Measurements from ENCODE around the gene TEX2.

DNA sequence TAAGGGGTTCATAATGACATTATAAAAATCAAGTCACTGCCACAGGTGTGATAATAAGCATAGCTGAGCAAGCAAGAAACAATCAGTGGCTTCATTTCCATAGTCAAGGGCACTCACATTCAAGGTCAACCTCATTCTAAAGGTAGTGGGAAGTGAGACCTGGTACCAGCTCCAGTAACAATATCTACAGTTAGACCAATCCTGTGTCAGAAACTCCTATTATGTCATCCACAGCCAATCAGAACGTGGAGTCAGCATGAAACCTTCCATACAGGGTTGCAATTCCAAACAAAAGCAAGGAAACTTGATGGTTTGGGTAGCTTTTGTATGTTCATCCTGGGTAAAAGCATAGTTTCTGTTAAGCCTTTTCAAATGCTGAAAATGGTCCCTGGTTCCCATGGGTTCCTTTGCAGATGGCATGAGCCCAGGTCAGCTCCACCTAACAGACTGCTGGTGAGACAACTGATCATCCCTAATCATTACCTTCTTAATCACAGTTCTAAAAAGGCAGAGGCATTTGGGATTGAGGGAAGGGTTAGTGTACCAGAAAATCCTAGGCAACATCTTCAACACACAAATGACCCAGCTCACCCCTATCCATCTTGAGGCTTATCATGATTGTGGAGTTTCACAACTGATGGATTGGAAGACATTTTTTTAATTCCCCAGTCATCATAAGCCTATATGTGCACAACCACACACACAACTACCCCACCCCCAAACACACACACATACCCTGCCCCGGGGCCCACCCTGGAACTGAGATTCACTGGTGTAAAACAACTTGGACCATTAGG lies 30.4 kb downstream of the TEX2 start:
- TF ChIP-seq, protein P1, sequence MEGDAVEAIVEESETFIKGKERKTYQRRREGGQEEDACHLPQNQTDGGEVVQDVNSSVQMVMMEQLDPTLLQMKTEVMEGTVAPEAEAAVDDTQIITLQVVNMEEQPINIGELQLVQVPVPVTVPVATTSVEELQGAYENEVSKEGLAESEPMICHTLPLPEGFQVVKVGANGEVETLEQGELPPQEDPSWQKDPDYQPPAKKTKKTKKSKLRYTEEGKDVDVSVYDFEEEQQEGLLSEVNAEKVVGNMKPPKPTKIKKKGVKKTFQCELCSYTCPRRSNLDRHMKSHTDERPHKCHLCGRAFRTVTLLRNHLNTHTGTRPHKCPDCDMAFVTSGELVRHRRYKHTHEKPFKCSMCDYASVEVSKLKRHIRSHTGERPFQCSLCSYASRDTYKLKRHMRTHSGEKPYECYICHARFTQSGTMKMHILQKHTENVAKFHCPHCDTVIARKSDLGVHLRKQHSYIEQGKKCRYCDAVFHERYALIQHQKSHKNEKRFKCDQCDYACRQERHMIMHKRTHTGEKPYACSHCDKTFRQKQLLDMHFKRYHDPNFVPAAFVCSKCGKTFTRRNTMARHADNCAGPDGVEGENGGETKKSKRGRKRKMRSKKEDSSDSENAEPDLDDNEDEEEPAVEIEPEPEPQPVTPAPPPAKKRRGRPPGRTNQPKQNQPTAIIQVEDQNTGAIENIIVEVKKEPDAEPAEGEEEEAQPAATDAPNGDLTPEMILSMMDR (IDR thresholded peaks at IDR 0.05) = no peak
- no peak for TF ChIP-seq POLR2A (IDR thresholded peaks at IDR 0.05)
